ENCODE results near the gene RADIL. TPM values are rescaled to one million over a fixed set of nuclear protein-coding genes. Genes with fewer than 3 reads are reported as not detected.

RADIL gene
- total and polyA plus RNA-seq, 2 of the 13 experiments (the other 11 are each of a cell fraction or from before 2014, with no cell fraction given), result 0.05 to 0.09 TPM

GRCh38 chr7:4785371-4785770, 98.1 kb downstream of the RADIL start:
- DNase-seq (ENCODE audit: low spot score), result no peak
- ChIA-PET CTCF (ENCODE audit: low intra/inter-chr PET ratio, low total read pairs) (no interaction called here), POLR2A (interaction anchor here (2.0 kb wide), 1 partner anchor 10 kb away, joined by 8 read pairs; the partner anchor contains the start of gene AP5Z1)
- intact Hi-C loops (cut with micrococcal nuclease; ENCODE audit: unreplicated experiment), result no loop called here
- in situ Hi-C loops (cut with HindIII; ENCODE audit: extremely low pct_ligation_motif_present, low pct_unique_long_range_greater_than_20kb), result no loop called here
- no peak for ATAC-seq
- Histone ChIP-seq H3K4me1 (ENCODE audit: insufficient read depth, low read length) (no peaks in the 10 kb centered on the region), H2AFZ (ENCODE audit: low read length) (no peak overlapping the region), H3K79me2 (ENCODE audit: insufficient read depth, low read length) (no peaks in the 10 kb centered on the region), H3K9me3 (ENCODE audit: low read length) (no peaks in the 10 kb centered on the region), H3K4me2 (ENCODE audit: low read depth, low read length) (no peak overlapping the region), H3K9ac (ENCODE audit: insufficient read depth, low read depth, low read length) (no peak overlapping the region), H3K36me3 (replicated peaks in 1 of 2; ENCODE audit: control insufficient read depth in 1 of 2, insufficient read depth in 2 of 2, low read length in 2 of 2) (peaks cover 21 to 36% of the 10 kb centered on the region in 2 experiments; a peak in 4 of 5 replicates), H3K4me3 (replicated peaks in 1 of 3; ENCODE audit: insufficient read depth in 1 of 3, low read depth in 2 of 3, low read length in 3 of 3) (no peak overlapping the region), H3K27ac (ENCODE audit: extremely low read length, insufficient read depth, low read length) (no peak overlapping the region), H4K20me1 (ENCODE audit: insufficient read depth, low read length) (no peaks in the 10 kb centered on the region), H3K27me3 (ENCODE audit: control insufficient read depth in 1 of 2, insufficient read depth in 2 of 2, low read length in 2 of 2) (no peaks in the 10 kb centered on the region)
- 91% methylated on average over 15 of the region's 20 CpGs for WGBS (ENCODE audit: low lambda C conversion rate)
- FAIRE-seq, result no peak
- TF ChIP-seq AGO2 (optimal IDR thresholded peaks at IDR 0.05; ENCODE audit: low read depth, low read length) (peak; percentile 17), ZBTB21 (CRISPR knock-in tag; IDR thresholded peaks at IDR 0.05) (no peak), ZNF124 (CRISPR knock-in tag; IDR thresholded peaks at IDR 0.05) (no peak)
- no TSS peak for BruUV-seq (replicated peaks)

- ChIA-PET POLR2A (interaction anchor here (2.0 kb wide), 1 partner anchor 9 kb away, joined by 8 read pairs; the partner anchor contains the start of gene AP5Z1), CTCF (ENCODE audit: low intra/inter-chr PET ratio, low total read pairs) (no interaction called here)
- in situ Hi-C loops (cut with HindIII; ENCODE audit: extremely low pct_ligation_motif_present, low pct_unique_long_range_greater_than_20kb), result no loop called here
- TF ChIP-seq PLRG1 (conservative IDR thresholded peaks at IDR 0.05) (no peak), BORCS8-MEF2B (CRISPR knock-in tag; IDR thresholded peaks at IDR 0.05) (no peak), RBFOX2 (IDR thresholded peaks at IDR 0.05; ENCODE audit: low read depth, low read length) (0 out of 2 replicates have a peak, but pooled peaks have one; percentile 14)
- Histone ChIP-seq H3K27me3 (ENCODE audit: control insufficient read depth in 1 of 2, insufficient read depth in 2 of 2, low read length in 2 of 2) (no peaks in the 10 kb centered on the region), H3K9me3 (ENCODE audit: low read length) (no peaks in the 10 kb centered on the region), H2AFZ (ENCODE audit: low read length) (no peak overlapping the region), H3K4me3 (replicated peaks in 1 of 3; ENCODE audit: insufficient read depth in 1 of 3, low read depth in 2 of 3, low read length in 3 of 3) (no peak overlapping the region), H3K36me3 (replicated peaks in 1 of 2; ENCODE audit: control insufficient read depth in 1 of 2, insufficient read depth in 2 of 2, low read length in 2 of 2) (peaks cover 21 to 39% of the 10 kb centered on the region in 2 experiments; a peak in 4 of 5 replicates), H3K27ac (ENCODE audit: extremely low read length, insufficient read depth, low read length) (no peak overlapping the region), H3K4me2 (ENCODE audit: low read depth, low read length) (no peak overlapping the region), H4K20me1 (ENCODE audit: insufficient read depth, low read length) (no peaks in the 10 kb centered on the region), H3K4me1 (ENCODE audit: insufficient read depth, low read length) (no peaks in the 10 kb centered on the region), H3K9ac (ENCODE audit: insufficient read depth, low read depth, low read length) (no peak overlapping the region), H3K79me2 (ENCODE audit: insufficient read depth, low read length) (no peaks in the 10 kb centered on the region)
- WGBS (ENCODE audit: low lambda C conversion rate), result 97% methylated on average over 15 of the region's 19 CpGs
- intact Hi-C loops (cut with micrococcal nuclease; ENCODE audit: unreplicated experiment), result no loop called here
- DNase-seq (ENCODE audit: low spot score) (no peak), FAIRE-seq (no peak), ATAC-seq (no peak)
- BruUV-seq (replicated peaks), result no TSS peak
Measured at GRCh38 chr7:4784799-4785198, 98.7 kb downstream of the RADIL start.
